T-helper 2 cell treated with Interferon-gamma antibody and Interleukin-4, amounts not matched to agents 100 ng/mL and 5 ng/mL, for 36 hours (primary cell): ENCODE data around the gene PRM1. TPM values are rescaled to one million over a fixed set of nuclear protein-coding genes. Genes with fewer than 3 reads are reported as not detected.
"Not testable (repeated sequence)": the region's sequence is repeated elsewhere in the genome, so short reads cannot be mapped to it uniquely, and the experiment has no call there.

Experiments used
- intact Hi-C: fragments of 100-400 bp; cut with micrococcal nuclease; formaldehyde crosslinking; loops from one replicate; pipeline ENCODE4 v1.15.1; 2023
- total RNA-seq: library from RNA; stranded (reverse); gene quantifications from 2 replicates; pipeline ENCODE4 v1.2.3, GENCODE V29; 2022

Gene PRM1
- total RNA-seq, 1 donor from 2014 or later = not detected

GRCh38 chr16:11298143-11298900 is 17.2 kb upstream of the PRM1 start:
- intact Hi-C loops = no loop called here

- intact Hi-C loops = no loop called here
These were observed 16.5 kb upstream of the PRM1 start for GRCh38 chr16:11297492-11298142.

- intact Hi-C loops = no loop called here
These were observed 15.8 kb upstream of the PRM1 start for GRCh38 chr16:11296706-11297491.

GRCh38 chr16:11296351-11296705 is 15.2 kb upstream of the PRM1 start:
- intact Hi-C loops = no loop called here

GRCh38 chr16:11295672-11296071 is 14.5 kb upstream of the PRM1 start:
- intact Hi-C loops = no loop called here

- intact Hi-C loops = no loop called here
These were observed 11.1 kb upstream of the PRM1 start for GRCh38 chr16:11292076-11292748.

GRCh38 chr16:11291091-11291703 is 10.1 kb upstream of the PRM1 start:
- intact Hi-C loops = no loop called here

GRCh38 chr16:11290102-11290893 is 9.2 kb upstream of the PRM1 start:
- intact Hi-C loops = no loop called here

- intact Hi-C loops = not testable (repeated sequence)
These were observed 8.6 kb upstream of the PRM1 start for GRCh38 chr16:11289696-11290095.

- intact Hi-C loops = no loop called here
These were observed 8.1 kb upstream of the PRM1 start for GRCh38 chr16:11289202-11289601.

- intact Hi-C loops = no loop called here
These were observed 4.7 kb upstream of the PRM1 start for GRCh38 chr16:11285842-11286241.

GRCh38 chr16:11283820-11284248 is 2.7 kb upstream of the PRM1 start:
- intact Hi-C loops = no loop called here

GRCh38 chr16:11278681-11279628 is 2.2 kb downstream of the PRM1 start:
- intact Hi-C loops = no loop called here

- intact Hi-C loops = no loop called here
These were observed 3.4 kb downstream of the PRM1 start for GRCh38 chr16:11277607-11278337.

- intact Hi-C loops = no loop called here
These were observed 4.1 kb downstream of the PRM1 start for GRCh38 chr16:11276896-11277593.

- intact Hi-C loops = no loop called here
These were observed 4.8 kb downstream of the PRM1 start, which contains the start of gene PRM2 for GRCh38 chr16:11276143-11276895. PRM2 (minus strand) TSS chr16:11276480; CDS start chr16:11276370, 110 bp downstream.

- intact Hi-C loops = no loop called here
These were observed 6.2 kb downstream of the PRM1 start for GRCh38 chr16:11274964-11275363.
